ENCODE results near the gene NELL2.

NELL2 gene

DNA sequence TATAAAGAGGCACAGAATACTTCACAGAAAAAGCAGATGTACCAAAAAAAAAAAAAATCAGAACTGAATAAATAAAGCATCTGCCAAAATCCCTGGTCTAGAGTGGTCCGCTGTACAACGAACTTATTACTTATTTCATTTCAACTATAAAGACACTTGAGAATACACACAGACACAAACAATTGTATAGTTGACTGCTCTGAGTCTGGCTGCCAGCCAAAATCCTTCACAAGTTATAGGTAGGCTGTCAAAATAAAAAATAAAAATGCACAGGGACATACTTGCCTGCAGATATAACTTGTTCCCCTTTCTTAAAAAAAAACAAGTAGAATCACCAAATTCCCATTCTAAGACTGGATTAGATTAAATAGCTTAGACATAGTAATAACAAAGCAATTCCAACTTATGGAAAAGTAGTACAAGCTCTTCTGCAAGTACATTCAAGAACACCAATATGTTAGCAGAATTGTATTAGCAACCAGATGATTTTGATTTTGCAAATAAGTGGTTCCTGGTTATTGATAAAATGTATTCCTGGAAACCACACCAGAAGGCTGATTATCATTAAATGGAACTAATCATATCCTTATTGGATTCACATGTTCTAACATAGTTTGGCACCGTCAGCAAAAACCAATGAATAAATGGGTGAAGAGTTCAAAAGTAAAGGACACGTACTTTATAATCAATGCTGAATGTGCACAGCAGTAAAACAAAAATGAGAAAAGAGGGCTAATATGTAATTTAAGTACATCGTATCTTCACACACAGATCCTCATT lies 248.5 kb downstream of the NELL2 start:
- no peaks in the 10 kb centered on the region for H3K27me3 ChIP-seq (ENCODE audit: insufficient read depth, low read length)
- no peak overlapping the region for H2AFZ ChIP-seq (ENCODE audit: low read length, unreplicated experiment)
- H3K36me3 ChIP-seq (ENCODE audit: insufficient read depth, low read length) = no peaks in the 10 kb centered on the region
- no peaks in the 10 kb centered on the region for H3K79me2 ChIP-seq (ENCODE audit: control insufficient read depth, insufficient read depth, low read length, unreplicated experiment)
- H3K4me3 ChIP-seq (ENCODE audit: low read depth, low read length) = no peak overlapping the region
- H3K4me1 ChIP-seq (ENCODE audit: control insufficient read depth, insufficient read depth, low read length, unreplicated experiment) = no peaks in the 10 kb centered on the region
- no peak overlapping the region for H3K27ac ChIP-seq (ENCODE audit: low read depth, low read length)

GRCh38 chr12:44626883-44627282 lies 249.2 kb downstream of the NELL2 start:
- Histone ChIP-seq H2AFZ (ENCODE audit: low read length, unreplicated experiment) (no peak overlapping the region), H3K27ac (ENCODE audit: low read depth, low read length) (no peak overlapping the region), H3K4me3 (ENCODE audit: low read depth, low read length) (no peak overlapping the region), H3K79me2 (ENCODE audit: control insufficient read depth, insufficient read depth, low read length, unreplicated experiment) (no peaks in the 10 kb centered on the region), H3K4me1 (ENCODE audit: control insufficient read depth, insufficient read depth, low read length, unreplicated experiment) (no peaks in the 10 kb centered on the region), H3K27me3 (ENCODE audit: insufficient read depth, low read length) (no peaks in the 10 kb centered on the region), H3K36me3 (ENCODE audit: insufficient read depth, low read length) (no peaks in the 10 kb centered on the region)

GRCh38 chr12:44618946-44619345 lies 257.2 kb downstream of the NELL2 start:
- H3K4me1 ChIP-seq (ENCODE audit: control insufficient read depth, insufficient read depth, low read length, unreplicated experiment) = no peaks in the 10 kb centered on the region
- H3K27me3 ChIP-seq (ENCODE audit: insufficient read depth, low read length) = peaks cover 8% of the 10 kb centered on the region
- no peaks in the 10 kb centered on the region for H3K36me3 ChIP-seq (ENCODE audit: insufficient read depth, low read length)
- H3K27ac ChIP-seq (ENCODE audit: low read depth, low read length) = no peak overlapping the region
- no peak overlapping the region for H3K4me3 ChIP-seq (ENCODE audit: low read depth, low read length)
- H3K79me2 ChIP-seq (ENCODE audit: control insufficient read depth, insufficient read depth, low read length, unreplicated experiment) = no peaks in the 10 kb centered on the region
- no peak overlapping the region for H2AFZ ChIP-seq (ENCODE audit: low read length, unreplicated experiment)

GRCh38 chr12:44616402-44616801 lies 259.7 kb downstream of the NELL2 start:
- no peak overlapping the region for H3K4me3 ChIP-seq (ENCODE audit: low read depth, low read length)
- H3K27me3 ChIP-seq (ENCODE audit: insufficient read depth, low read length) = peaks cover 8% of the 10 kb centered on the region
- H3K79me2 ChIP-seq (ENCODE audit: control insufficient read depth, insufficient read depth, low read length, unreplicated experiment) = no peaks in the 10 kb centered on the region
- no peak overlapping the region for H2AFZ ChIP-seq (ENCODE audit: low read length, unreplicated experiment)
- no peaks in the 10 kb centered on the region for H3K36me3 ChIP-seq (ENCODE audit: insufficient read depth, low read length)
- no peak overlapping the region for H3K27ac ChIP-seq (ENCODE audit: low read depth, low read length)
- no peaks in the 10 kb centered on the region for H3K4me1 ChIP-seq (ENCODE audit: control insufficient read depth, insufficient read depth, low read length, unreplicated experiment)

DNA sequence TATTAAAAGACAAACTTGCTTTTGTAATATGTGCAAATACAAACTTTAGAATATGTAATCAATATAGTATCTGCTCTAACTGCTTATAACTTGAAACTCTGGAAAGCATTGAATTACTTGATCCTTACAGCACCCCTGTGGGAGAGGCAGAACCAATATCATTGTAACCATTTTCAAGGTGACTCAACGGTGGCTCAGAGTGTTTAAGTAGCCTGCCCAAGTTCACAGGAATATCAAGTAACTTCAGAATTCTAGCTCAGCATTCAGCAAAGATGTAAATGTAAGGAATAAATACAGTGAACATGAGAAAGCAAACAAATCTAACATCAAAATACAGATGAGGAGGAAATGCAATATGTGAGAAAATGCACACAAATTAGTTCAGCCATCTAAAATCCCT lies 264.6 kb downstream of the NELL2 start:
- Histone ChIP-seq H2AFZ (ENCODE audit: low read length, unreplicated experiment) (no peak overlapping the region), H3K27me3 (ENCODE audit: insufficient read depth, low read length) (no peaks in the 10 kb centered on the region; the same call in 1 of the 2 replicates), H3K27ac (ENCODE audit: low read depth, low read length) (no peak overlapping the region), H3K79me2 (ENCODE audit: control insufficient read depth, insufficient read depth, low read length, unreplicated experiment) (no peaks in the 10 kb centered on the region), H3K36me3 (ENCODE audit: insufficient read depth, low read length) (no peaks in the 10 kb centered on the region), H3K4me3 (ENCODE audit: low read depth, low read length) (no peak overlapping the region), H3K4me1 (ENCODE audit: control insufficient read depth, insufficient read depth, low read length, unreplicated experiment) (no peaks in the 10 kb centered on the region)

DNA sequence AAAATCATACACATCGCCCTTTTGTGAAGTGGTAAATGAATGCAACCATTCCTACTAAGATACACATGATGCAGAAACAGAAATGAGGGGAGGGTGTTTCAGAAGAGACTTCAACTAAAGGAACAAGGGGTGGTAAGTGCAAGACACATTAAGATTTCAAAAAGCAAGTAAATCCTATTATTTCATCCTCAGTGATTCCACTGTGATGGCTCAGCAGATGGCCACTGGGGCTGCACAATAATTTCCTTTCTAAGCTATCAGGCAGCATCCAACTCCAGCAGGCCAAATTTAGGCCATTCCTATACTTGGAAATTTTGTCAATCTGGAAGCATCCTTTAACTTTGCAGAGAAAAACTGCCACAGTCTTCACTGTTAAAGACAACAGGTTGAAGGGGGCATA lies 272.4 kb downstream of the NELL2 start:
- Histone ChIP-seq H3K4me1 (ENCODE audit: control insufficient read depth, insufficient read depth, low read length, unreplicated experiment) (no peaks in the 10 kb centered on the region), H3K36me3 (ENCODE audit: insufficient read depth, low read length) (no peaks in the 10 kb centered on the region), H3K79me2 (ENCODE audit: control insufficient read depth, insufficient read depth, low read length, unreplicated experiment) (no peaks in the 10 kb centered on the region), H3K27ac (ENCODE audit: low read depth, low read length) (no peak overlapping the region), H2AFZ (ENCODE audit: low read length, unreplicated experiment) (no peak overlapping the region), H3K27me3 (ENCODE audit: insufficient read depth, low read length) (no peaks in the 10 kb centered on the region), H3K4me3 (ENCODE audit: low read depth, low read length) (no peak overlapping the region)

DNA sequence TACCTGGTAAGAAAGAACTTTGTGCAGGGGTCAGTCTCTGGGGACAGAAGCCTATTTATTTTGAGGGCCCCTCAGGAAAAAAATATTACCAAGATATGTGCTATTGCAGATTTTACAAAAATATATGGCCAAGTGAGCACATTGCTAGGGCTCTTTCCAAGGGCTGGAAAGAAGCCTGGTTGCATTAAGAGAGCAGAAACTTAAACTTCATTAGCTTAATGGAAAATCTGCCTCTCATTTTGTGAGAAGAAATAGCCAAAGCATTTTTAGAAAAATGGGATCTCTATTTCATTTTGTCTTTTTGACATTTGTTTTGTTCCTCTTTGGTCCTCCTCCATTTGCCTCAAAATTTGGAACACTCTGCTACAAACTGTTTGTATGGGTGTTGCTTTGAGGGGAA lies 283.5 kb downstream of the NELL2 start:
- H3K27ac ChIP-seq (ENCODE audit: low read depth, low read length) = no peak overlapping the region
- H3K4me3 ChIP-seq (ENCODE audit: low read depth, low read length) = no peak overlapping the region
- no peaks in the 10 kb centered on the region for H3K79me2 ChIP-seq (ENCODE audit: control insufficient read depth, insufficient read depth, low read length, unreplicated experiment)
- no peak overlapping the region for H2AFZ ChIP-seq (ENCODE audit: low read length, unreplicated experiment)
- no peaks in the 10 kb centered on the region for H3K36me3 ChIP-seq (ENCODE audit: insufficient read depth, low read length)
- no peaks in the 10 kb centered on the region for H3K27me3 ChIP-seq (ENCODE audit: insufficient read depth, low read length)
- H3K4me1 ChIP-seq (ENCODE audit: control insufficient read depth, insufficient read depth, low read length, unreplicated experiment) = no peaks in the 10 kb centered on the region

- H3K4me3 ChIP-seq (ENCODE audit: low read depth, low read length) = no peak overlapping the region
- H3K27me3 ChIP-seq (ENCODE audit: insufficient read depth, low read length) = no peaks in the 10 kb centered on the region
- no peaks in the 10 kb centered on the region for H3K4me1 ChIP-seq (ENCODE audit: control insufficient read depth, insufficient read depth, low read length, unreplicated experiment)
- no peaks in the 10 kb centered on the region for H3K79me2 ChIP-seq (ENCODE audit: control insufficient read depth, insufficient read depth, low read length, unreplicated experiment)
- no peak overlapping the region for H2AFZ ChIP-seq (ENCODE audit: low read length, unreplicated experiment)
- H3K27ac ChIP-seq (ENCODE audit: low read depth, low read length) = no peak overlapping the region
- no peaks in the 10 kb centered on the region for H3K36me3 ChIP-seq (ENCODE audit: insufficient read depth, low read length)
These were observed 286.4 kb downstream of the NELL2 start for GRCh38 chr12:44589697-44590096.

DNA sequence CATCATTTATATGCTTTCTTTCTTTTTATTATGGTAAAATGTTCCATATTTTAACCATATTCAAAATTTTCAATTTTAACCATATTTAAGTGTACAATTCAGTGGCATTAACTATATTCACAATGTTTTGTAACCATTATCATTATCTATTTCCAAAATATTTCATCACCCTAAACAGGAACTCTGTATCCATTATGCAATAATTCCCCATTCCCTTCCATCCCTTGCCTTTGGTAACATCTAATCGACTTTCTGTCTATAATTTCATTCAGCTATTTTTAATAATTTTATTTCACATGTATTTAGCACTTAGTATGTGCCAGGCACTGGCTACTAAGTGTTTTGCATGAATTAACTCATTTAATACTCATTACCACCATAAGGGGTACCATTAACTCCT lies 287.5 kb downstream of the NELL2 start:
- Histone ChIP-seq H3K27me3 (ENCODE audit: insufficient read depth, low read length) (no peaks in the 10 kb centered on the region), H2AFZ (ENCODE audit: low read length, unreplicated experiment) (no peak overlapping the region), H3K36me3 (ENCODE audit: insufficient read depth, low read length) (no peaks in the 10 kb centered on the region), H3K79me2 (ENCODE audit: control insufficient read depth, insufficient read depth, low read length, unreplicated experiment) (no peaks in the 10 kb centered on the region), H3K27ac (ENCODE audit: low read depth, low read length) (no peak overlapping the region), H3K4me3 (ENCODE audit: low read depth, low read length) (no peak overlapping the region), H3K4me1 (ENCODE audit: control insufficient read depth, insufficient read depth, low read length, unreplicated experiment) (no peaks in the 10 kb centered on the region)

- Histone ChIP-seq H3K27ac (ENCODE audit: low read depth, low read length) (no peak overlapping the region), H3K4me1 (ENCODE audit: control insufficient read depth, insufficient read depth, low read length, unreplicated experiment) (no peaks in the 10 kb centered on the region), H3K4me3 (ENCODE audit: low read depth, low read length) (no peak overlapping the region), H3K79me2 (ENCODE audit: control insufficient read depth, insufficient read depth, low read length, unreplicated experiment) (no peaks in the 10 kb centered on the region), H3K27me3 (ENCODE audit: insufficient read depth, low read length) (no peaks in the 10 kb centered on the region), H2AFZ (ENCODE audit: low read length, unreplicated experiment) (no peak overlapping the region), H3K36me3 (ENCODE audit: insufficient read depth, low read length) (no peaks in the 10 kb centered on the region)
These were observed 291.5 kb downstream of the NELL2 start for GRCh38 chr12:44584625-44585024.

- H3K27ac ChIP-seq (ENCODE audit: low read depth, low read length) = no peak overlapping the region
- no peaks in the 10 kb centered on the region for H3K4me1 ChIP-seq (ENCODE audit: control insufficient read depth, insufficient read depth, low read length, unreplicated experiment)
- H3K27me3 ChIP-seq (ENCODE audit: insufficient read depth, low read length) = no peaks in the 10 kb centered on the region
- no peaks in the 10 kb centered on the region for H3K36me3 ChIP-seq (ENCODE audit: insufficient read depth, low read length)
- no peak overlapping the region for H2AFZ ChIP-seq (ENCODE audit: low read length, unreplicated experiment)
- H3K4me3 ChIP-seq (ENCODE audit: low read depth, low read length) = no peak overlapping the region
- no peaks in the 10 kb centered on the region for H3K79me2 ChIP-seq (ENCODE audit: control insufficient read depth, insufficient read depth, low read length, unreplicated experiment)
These were observed 293.6 kb downstream of the NELL2 start for GRCh38 chr12:44582521-44582920.

All from ACC112 (cell line).